HEK293 (cell line): Measurements from ENCODE around the gene GRIPAP1.

Experiments used
- CTCF ChIA-PET: fragments of 350-600 bp; formaldehyde crosslinking; extraction: SDS; loops from one replicate; lab custom pipeline; 2021; ENCODE audit warnings: antibody characterized with exemption; lab: Yijun Ruan, JAX
- POLR2A ChIA-PET: fragments of 300-600 bp; formaldehyde crosslinking; extraction: SDS; loops from one replicate; lab custom pipeline; 2020; ENCODE audit warnings: antibody characterized with exemption, inconsistent platforms; lab: Yijun Ruan, JAX
- H3K27ac ChIP-seq: fragments of 200-500 bp; sonication (Bioruptor generic); 2 replicates; pipeline ENCODE4 v1.5.1; 2014; ENCODE audit warnings: low read depth, low read length, control low read depth, inconsistent platforms; ENCODE audit errors: extremely low read depth
- H3K36me3 ChIP-seq, 2 experiments: fragments of 200-500 bp in 1 of 2; sonication (Bioruptor generic) in 1 of 2; 1 replicate in 1 of 2; 2 replicates in 1 of 2; pipeline ENCODE4 v1.5.1; 2014 to 2017; ENCODE audit warnings: inconsistent platforms in 2 of 2, low read length in 2 of 2; ENCODE audit not compliant: control insufficient read depth in 2 of 2, insufficient read depth in 1 of 2
- H3K4me1 ChIP-seq: fragments of 200-500 bp; sonication (Bioruptor generic); 2 replicates; pipeline ENCODE4 v1.5.1; 2014; ENCODE audit warnings: mild to moderate bottlenecking, low read length, inconsistent platforms; ENCODE audit not compliant: control insufficient read depth, insufficient read depth
- H3K4me3 ChIP-seq: 2 replicates; pipeline ENCODE4 v1.5.1; 2011; ENCODE audit warnings: low read depth, mild to moderate bottlenecking, control low read depth, low read length, moderate library complexity
- H3K9me3 ChIP-seq: fragments of 200-500 bp; sonication (Bioruptor generic); 2 replicates; pipeline ENCODE4 v1.5.1; 2014; ENCODE audit warnings: low read depth, low read length, inconsistent platforms; ENCODE audit not compliant: control insufficient read depth, insufficient read depth
- BCL6B ChIP-seq: fragments of 450-650 bp; formaldehyde crosslinking; IDR thresholded peaks from 2 replicates; pipeline ENCODE4 v1.5.1; 2017; ENCODE audit warnings: missing biosample characterization, missing genetic modification characterization
- CTCF ChIP-seq: fragments of 450-650 bp; formaldehyde crosslinking; IDR thresholded peaks from 2 replicates; pipeline ENCODE4 v1.5.1; 2016; ENCODE audit warnings: missing biosample characterization, missing genetic modification characterization
- FEZF1 ChIP-seq: fragments of 450-650 bp; formaldehyde crosslinking; IDR thresholded peaks from 2 replicates; pipeline ENCODE4 v1.5.1; 2016; ENCODE audit warnings: missing biosample characterization, missing genetic modification characterization
- GLI4 ChIP-seq: fragments of 450-650 bp; formaldehyde crosslinking; IDR thresholded peaks from 2 replicates; pipeline ENCODE4 v1.5.1; 2016; ENCODE audit warnings: missing biosample characterization, missing genetic modification characterization
- KLF1 ChIP-seq: fragments of 450-650 bp; formaldehyde crosslinking; IDR thresholded peaks from 2 replicates; pipeline ENCODE4 v1.5.1; 2016; ENCODE audit warnings: missing biosample characterization, missing genetic modification characterization
- KLF9 ChIP-seq: fragments of 450-650 bp; formaldehyde crosslinking; IDR thresholded peaks from 2 replicates; pipeline ENCODE4 v1.5.1; 2016; ENCODE audit warnings: missing biosample characterization, missing genetic modification characterization, low read depth
- PRDM1 ChIP-seq: fragments of 450-650 bp; formaldehyde crosslinking; IDR thresholded peaks from 2 replicates; pipeline ENCODE4; 2016; ENCODE audit warnings: missing biosample characterization, missing genetic modification characterization
- REST ChIP-seq: fragments of 450-650 bp; formaldehyde crosslinking; IDR thresholded peaks from 2 replicates; pipeline ENCODE4 v1.5.1; 2016; ENCODE audit warnings: missing biosample characterization, missing genetic modification characterization
- SP2 ChIP-seq: fragments of 450-650 bp; formaldehyde crosslinking; IDR thresholded peaks from 2 replicates; pipeline ENCODE4 v1.5.1; 2016; ENCODE audit warnings: missing biosample characterization, missing genetic modification characterization
- ZBTB48 ChIP-seq: fragments of 450-650 bp; formaldehyde crosslinking; IDR thresholded peaks from 2 replicates; pipeline ENCODE4 v1.5.1; 2016; ENCODE audit warnings: missing biosample characterization, missing genetic modification characterization
- ZNF132 ChIP-seq: fragments of 450-650 bp; formaldehyde crosslinking; IDR thresholded peaks from 2 replicates; pipeline ENCODE4 v1.5.1; 2017; ENCODE audit warnings: missing biosample characterization, missing genetic modification characterization, borderline replicate concordance
- ZNF133 ChIP-seq: fragments of 450-650 bp; formaldehyde crosslinking; IDR thresholded peaks from 2 replicates; pipeline ENCODE4 v1.5.1; 2016; ENCODE audit warnings: missing biosample characterization, missing genetic modification characterization
- ZNF138 ChIP-seq: fragments of 450-650 bp; formaldehyde crosslinking; IDR thresholded peaks from 2 replicates; pipeline ENCODE4 v1.5.1; 2016; ENCODE audit warnings: missing biosample characterization, missing genetic modification characterization, borderline replicate concordance
- ZNF140 ChIP-seq: fragments of 450-650 bp; formaldehyde crosslinking; IDR thresholded peaks from 2 replicates; pipeline ENCODE4 v1.5.1; 2016; ENCODE audit warnings: missing biosample characterization, missing genetic modification characterization
- ZNF223 ChIP-seq: fragments of 450-650 bp; formaldehyde crosslinking; IDR thresholded peaks from 2 replicates; pipeline ENCODE4 v1.5.1; 2016; ENCODE audit warnings: missing biosample characterization, missing genetic modification characterization
- ZNF248 ChIP-seq: fragments of 450-650 bp; formaldehyde crosslinking; IDR thresholded peaks from 2 replicates; pipeline ENCODE4 v1.5.1; 2017; ENCODE audit warnings: missing biosample characterization, missing genetic modification characterization
- ZNF324 ChIP-seq: fragments of 450-650 bp; formaldehyde crosslinking; IDR thresholded peaks from 2 replicates; pipeline ENCODE4 v1.5.1; 2016; ENCODE audit warnings: missing biosample characterization, missing genetic modification characterization
- ZNF362 ChIP-seq: fragments of 450-650 bp; formaldehyde crosslinking; IDR thresholded peaks from 2 replicates; pipeline ENCODE4 v1.5.1; 2016; ENCODE audit warnings: missing biosample characterization, missing genetic modification characterization
- ZNF366 ChIP-seq: fragments of 450-650 bp; formaldehyde crosslinking; conservative IDR thresholded peaks from 2 replicates; pipeline ENCODE4 v1.5.1; 2016; ENCODE audit warnings: missing biosample characterization, missing genetic modification characterization
- ZNF426 ChIP-seq: fragments of 450-650 bp; formaldehyde crosslinking; IDR thresholded peaks from 2 replicates; pipeline ENCODE4 v1.5.1; 2017; ENCODE audit warnings: missing biosample characterization, missing genetic modification characterization, mild to moderate bottlenecking, inconsistent platforms, moderate library complexity
- ZNF555 ChIP-seq: fragments of 450-650 bp; formaldehyde crosslinking; conservative IDR thresholded peaks from 2 replicates; pipeline ENCODE4 v1.5.1; 2017; ENCODE audit warnings: missing biosample characterization, mild to moderate bottlenecking, missing genetic modification characterization, inconsistent platforms
- ZNF707 ChIP-seq: fragments of 450-650 bp; formaldehyde crosslinking; IDR thresholded peaks from 2 replicates; pipeline ENCODE4 v1.5.1; 2016; ENCODE audit warnings: missing biosample characterization, missing genetic modification characterization
- ZNF792 ChIP-seq: fragments of 450-650 bp; formaldehyde crosslinking; IDR thresholded peaks from 2 replicates; pipeline ENCODE4 v1.5.1; 2016; ENCODE audit warnings: missing biosample characterization, missing genetic modification characterization

Gene GRIPAP1

GRCh38 chrX:48998391-48998790 lies 3.7 kb downstream of the GRIPAP1 start (continued):
- TF ChIP-seq REST (tag by site-specific recombination) (no peak), KLF9 (no peak), ZNF555 (tag by site-specific recombination) (no peak), FEZF1 (tag by site-specific recombination) (no peak), SP2 (tag by site-specific recombination) (no peak), ZNF707 (tag by site-specific recombination) (no peak), KLF1 (tag by site-specific recombination) (no peak)

- Histone ChIP-seq H3K27ac (no peak overlapping the region), H3K9me3 (no peaks in the 10 kb centered on the region), H3K36me3 (peaks cover 11 to 61% of the 10 kb centered on the region in 2 experiments), H3K4me3 (no peak overlapping the region), H3K4me1 (no peaks in the 10 kb centered on the region)
- POLR2A ChIA-PET = no interaction called here
- TF ChIP-seq ZNF140 (no peak), ZNF426 (tag by site-specific recombination) (no peak), ZNF133 (tag by site-specific recombination) (no peak), ZNF362 (tag by site-specific recombination) (no peak), ZNF138 (tag by site-specific recombination) (no peak), ZNF792 (tag by site-specific recombination) (no peak)
- CTCF ChIA-PET = no interaction called here
Measured at GRCh38 chrX:48997865-48998264, 4.2 kb downstream of the GRIPAP1 start.

- H3K36me3 ChIP-seq = peaks cover 11 to 64% of the 10 kb centered on the region in 2 experiments
- H3K4me1 ChIP-seq = no peaks in the 10 kb centered on the region
- H3K27ac ChIP-seq = no peak overlapping the region
- POLR2A ChIA-PET = no interaction called here
- H3K9me3 ChIP-seq = no peaks in the 10 kb centered on the region
- H3K4me3 ChIP-seq = no peak overlapping the region
- no peak for TF ChIP-seq ZBTB48 (tag by site-specific recombination)
- TF ChIP-seq ZNF132 (tag by site-specific recombination) = no peak
- TF ChIP-seq ZNF324 (tag by site-specific recombination) = no peak
- no peak for TF ChIP-seq CTCF (tag by site-specific recombination)
- 0 out of 2 replicates have a peak, but pooled peaks have one; percentile 27 for TF ChIP-seq ZNF248 (tag by site-specific recombination)
- TF ChIP-seq ZNF223 (tag by site-specific recombination) = no peak
- TF ChIP-seq ZNF366 (tag by site-specific recombination) = peak; percentile 61
- TF ChIP-seq BCL6B (tag by site-specific recombination) = no peak
- TF ChIP-seq GLI4 = no peak
- peak; percentile 95 for TF ChIP-seq PRDM1
- TF ChIP-seq, all 188 proteins: peak for 3
- CTCF ChIA-PET = interaction anchor here (1.2 kb wide), 1 partner anchor 25 kb away, joined by 4 read pairs; the partner anchor contains the start of gene KCND1
Measured at GRCh38 chrX:48997455-48997854, 4.6 kb downstream of the GRIPAP1 start.
